Adipose tissue (tissue), 3 donors: ENCODE results near the gene SLC6A9. TPM values are rescaled to one million over a fixed set of nuclear protein-coding genes. Genes with fewer than 3 reads are reported as not detected.

Experiments used
- H3K27ac ChIP-seq: one replicate; pipeline ENCODE4 v1.5.1; 2013; ENCODE audit warnings: low read depth, low read length
- WGBS, 3 donors: extraction: QIAGEN DNeasy Blood & Tissue Kit; methylation state at CpG; one replicate each; pipeline ENCODE4 v1.1.7; 2013; 5-methylcytosine and 5-hydroxymethylcytosine counted together
- polyA plus RNA-seq, 3 donors: library from polyadenylated mRNA; stranded (reverse); fragments of 200-250 nt; gene quantifications; one replicate each; pipeline ENCODE4 v1.2.3, GENCODE V29; 2013
- donor health status: healthy with polysubstance abuse.
- donor health status: Bipolar disorder and iron deficiency.
- donor health status: healthy.

The SLC6A9 gene
- polyA plus RNA-seq, 3 donors: 1.6 to 2.2 (median 2.1) TPM

- WGBS, 3 donors: 3 to 4% (median 4%) methylated on average over 31 to 44 of the region's 45 CpGs
- H3K27ac ChIP-seq: no peak overlapping the region
These were observed 51.6 kb downstream of the SLC6A9 start for GRCh38 chr1:43979528-43980254.

DNA sequence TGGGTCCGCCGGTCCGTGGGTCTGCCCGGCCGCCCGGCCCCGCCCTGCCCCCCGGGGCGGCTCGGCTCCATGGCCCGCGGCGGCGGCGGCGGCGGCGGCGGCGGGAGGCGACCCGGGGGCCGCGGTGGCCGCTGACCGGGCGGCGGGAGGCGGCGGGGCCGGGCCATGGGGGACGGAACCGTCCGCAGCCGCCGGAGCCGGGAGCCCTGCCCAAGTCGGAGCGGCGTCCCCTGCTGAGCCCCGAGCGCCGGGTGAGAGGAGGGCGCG is 52.1 kb downstream of the SLC6A9 start:
- H3K27ac ChIP-seq: no peak overlapping the region
- WGBS, 3 donors: 0% methylated on average over 1 to 43 of the region's 45 CpGs

- WGBS, 3 donors: 6 to 8% (median 7%) methylated on average over 37 to 51 of the region's 54 CpGs
- no peak within 1 kb of the TSS for H3K27ac ChIP-seq
These were observed 52.6 kb downstream of the SLC6A9 start, which contains the start of gene B4GALT2 for GRCh38 chr1:43978551-43979260. Gene B4GALT2 (plus strand): TSS chr1:43979210. CDS start chr1:43981161, 1,951 bp downstream.

GRCh38 chr1:43978264-43978550 is 53.1 kb downstream of the SLC6A9 start:
- no peak overlapping the region for H3K27ac ChIP-seq
- 50 to 61% (median 55%) methylated on average over 5 of the region's 5 CpGs for WGBS, 3 donors

DNA sequence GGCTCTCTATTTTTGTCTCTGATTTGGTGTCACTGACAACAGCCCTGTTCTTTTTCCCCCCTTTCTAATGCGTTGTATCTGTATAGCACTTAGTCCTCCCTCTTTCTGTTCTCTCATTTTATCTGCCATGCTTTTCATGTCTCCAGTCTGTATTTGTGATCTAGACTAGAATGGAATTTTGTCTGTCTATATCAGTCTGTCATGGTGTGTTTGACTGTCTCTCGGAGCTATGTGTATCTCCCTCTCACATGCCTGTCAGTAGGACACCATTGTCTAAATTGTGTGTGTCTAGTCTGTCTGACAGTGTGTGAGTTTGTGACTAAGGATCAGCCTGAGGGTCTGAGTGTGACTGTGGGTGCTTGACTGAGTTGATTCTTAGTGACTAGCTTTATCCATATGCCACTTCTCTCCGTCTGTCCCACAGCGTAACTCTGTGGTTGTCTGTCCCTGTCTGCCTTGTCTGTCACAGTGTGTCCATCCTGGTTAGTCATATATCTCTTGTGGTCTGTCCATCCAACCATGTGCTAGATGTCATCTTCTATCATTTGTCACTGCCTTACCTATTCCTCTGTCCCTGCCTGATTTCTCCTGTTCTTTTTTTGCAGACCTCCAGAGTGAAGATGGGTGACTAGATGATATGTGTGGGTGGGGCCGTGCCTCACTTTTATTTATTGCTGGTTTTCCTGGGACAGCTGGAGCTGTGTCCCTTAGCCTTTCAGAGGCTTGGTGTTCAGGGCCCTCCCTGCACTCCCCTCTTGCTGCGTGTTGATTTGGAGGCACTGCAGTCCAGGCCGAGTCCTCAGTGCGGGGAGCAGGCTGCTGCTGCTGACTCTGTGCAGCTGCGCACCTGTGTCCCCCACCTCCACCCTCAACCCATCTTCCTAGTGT is 53.6 kb downstream of the SLC6A9 start:
- 79 to 91% (median 82%) methylated on average over 9 of the region's 9 CpGs for WGBS, 3 donors
- H3K27ac ChIP-seq: no peak overlapping the region

- no peak overlapping the region for H3K27ac ChIP-seq
- WGBS, 3 donors: 84 to 93% (median 91%) methylated on average over 8 of the region's 8 CpGs
These were observed 54.4 kb downstream of the SLC6A9 start for GRCh38 chr1:43976890-43977289.

DNA sequence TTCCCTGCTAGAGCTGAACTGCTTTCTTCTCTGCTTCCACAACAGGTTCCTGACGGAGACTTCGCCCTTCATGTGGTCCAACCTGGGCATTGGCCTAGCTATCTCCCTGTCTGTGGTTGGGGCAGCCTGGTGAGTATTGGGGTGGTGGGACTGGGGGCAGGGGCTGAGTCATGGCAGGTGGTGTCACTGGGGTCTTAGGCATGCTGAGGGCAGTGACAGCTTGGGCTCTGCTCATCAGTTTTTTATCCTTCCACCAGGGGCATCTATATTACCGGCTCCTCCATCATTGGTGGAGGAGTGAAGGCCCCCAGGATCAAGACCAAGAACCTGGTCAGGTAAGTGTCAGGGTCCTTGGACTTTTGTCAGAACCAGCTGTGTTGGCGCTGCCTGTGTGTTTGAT is 55.2 kb downstream of the SLC6A9 start:
- WGBS, 3 donors: 48 to 87% (median 83%) methylated on average over 4 of the region's 4 CpGs

GRCh38 chr1:43975249-43975961 is 55.9 kb downstream of the SLC6A9 start:
- peak overlapping the region; percentile 29 for H3K27ac ChIP-seq
- WGBS, 3 donors: 1% methylated on average over 34 of the region's 34 CpGs

More for the DNA sequence above, 55.2 kb downstream of the SLC6A9 start:
- H3K27ac ChIP-seq: no peak overlapping the region

GRCh38 chr1:43974443-43975248 is 56.6 kb downstream of the SLC6A9 start, which contains the start of gene ATP6V0B:
Gene ATP6V0B (plus strand): TSS chr1:43974960. CDS start chr1:43975041, 81 bp downstream.
- WGBS, 3 donors: 0% methylated on average over 78 to 93 of the region's 93 CpGs
- peak within 1 kb of the TSS; percentile 29 for H3K27ac ChIP-seq

GRCh38 chr1:43973981-43974442 is 57.2 kb downstream of the SLC6A9 start:
- 26 to 45% (median 37%) methylated on average over 9 of the region's 9 CpGs for WGBS, 3 donors
- no peak overlapping the region for H3K27ac ChIP-seq

DNA sequence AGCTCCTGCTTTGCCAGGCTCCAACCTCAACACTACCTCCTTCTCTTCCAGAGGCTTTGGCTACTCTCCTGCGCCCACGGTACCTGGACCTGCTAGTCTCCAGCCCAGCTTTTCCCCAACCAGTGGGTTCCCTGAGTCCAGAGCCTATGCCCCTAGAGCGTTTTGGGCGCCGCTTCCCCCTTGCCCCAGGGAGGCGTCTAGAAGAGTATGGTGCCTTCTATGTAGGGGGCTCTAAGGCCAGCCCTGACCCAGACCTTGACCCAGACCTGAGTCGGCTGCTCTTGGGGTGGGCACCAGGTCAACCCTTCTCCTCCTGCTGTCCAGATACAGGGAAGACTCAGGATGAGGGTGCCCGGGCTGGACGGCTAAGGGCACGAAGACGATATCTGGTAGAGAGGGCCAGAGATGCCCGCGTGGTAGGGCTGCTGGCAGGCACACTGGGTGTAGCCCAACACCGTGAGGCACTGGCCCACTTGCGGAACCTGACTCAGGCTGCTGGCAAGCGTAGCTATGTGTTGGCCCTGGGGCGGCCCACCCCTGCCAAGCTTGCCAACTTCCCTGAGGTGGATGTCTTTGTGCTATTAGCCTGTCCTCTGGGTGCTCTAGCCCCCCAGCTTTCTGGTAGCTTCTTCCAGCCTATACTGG is 59.8 kb downstream of the SLC6A9 start:
- 92 to 97% (median 96%) methylated on average over 17 of the region's 17 CpGs for WGBS, 3 donors

DNA sequence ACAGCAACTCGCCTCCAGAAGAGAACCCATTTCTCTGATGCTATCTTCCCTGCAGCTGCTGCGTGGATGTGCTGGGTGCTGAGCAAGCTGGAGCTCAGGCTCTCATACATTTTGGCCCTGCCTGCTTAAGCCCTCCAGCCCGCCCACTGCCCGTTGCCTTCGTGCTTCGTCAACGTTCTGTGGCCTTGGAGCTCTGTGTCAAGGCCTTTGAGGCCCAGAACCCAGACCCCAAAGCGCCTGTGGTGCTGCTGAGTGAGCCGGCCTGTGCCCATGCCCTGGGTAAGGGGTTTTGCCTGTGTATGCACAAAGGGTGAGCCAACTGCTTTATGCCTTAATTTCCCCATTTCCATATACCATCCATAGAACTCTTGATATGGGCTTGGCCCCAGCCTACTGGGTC is 60.4 kb downstream of the SLC6A9 start:
- 68 to 92% (median 91%) methylated on average over 9 of the region's 9 CpGs for WGBS, 3 donors
- no peak overlapping the region for H3K27ac ChIP-seq

More for the DNA sequence above, 59.8 kb downstream of the SLC6A9 start:
- no peak overlapping the region for H3K27ac ChIP-seq

- H3K27ac ChIP-seq: no peak overlapping the region
- WGBS, 3 donors: 50 to 62% (median 52%) methylated on average over 5 of the region's 5 CpGs
These were observed 60.8 kb downstream of the SLC6A9 start for GRCh38 chr1:43970502-43970901.

DNA sequence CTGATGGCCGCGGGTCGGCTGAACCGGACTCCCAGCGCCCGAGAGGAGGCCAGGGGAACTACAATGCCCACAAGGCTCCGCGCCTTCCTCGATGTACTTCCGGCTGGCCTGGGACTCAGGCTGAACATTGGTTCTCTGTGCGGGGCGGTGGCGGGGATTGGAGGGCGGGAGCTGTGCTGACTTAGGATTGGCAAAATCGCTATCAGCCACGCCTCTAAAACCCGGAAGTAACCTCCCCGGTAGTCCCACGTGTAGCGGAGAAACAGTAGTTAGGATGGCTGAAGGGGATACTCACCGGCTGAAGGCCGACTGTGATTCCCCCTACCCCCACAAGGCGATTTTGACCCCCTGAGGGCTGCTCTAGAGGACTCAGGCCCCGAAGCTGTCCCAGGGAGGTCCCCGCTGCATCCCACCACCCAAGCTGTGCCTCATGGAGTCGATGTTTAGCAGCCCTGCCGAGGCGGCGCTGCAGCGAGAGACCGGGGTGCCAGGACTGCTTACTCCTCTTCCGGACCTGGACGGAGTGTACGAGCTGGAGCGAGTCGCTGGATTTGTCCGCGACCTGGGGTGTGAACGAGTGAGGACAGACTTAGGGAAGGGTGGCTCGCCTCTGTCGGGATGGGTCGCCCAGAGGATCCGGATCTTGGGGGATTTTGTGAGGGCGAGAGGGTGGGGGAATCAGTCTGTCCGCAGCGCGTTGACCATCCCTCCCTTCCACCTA is 61.4 kb downstream of the SLC6A9 start, which contains the start of gene DPH2:
Gene DPH2 (plus strand): TSS at position 265 of the 721 bp plus-strand sequence. CDS start 166 bp downstream, at position 431.
- WGBS, 3 donors: 0 to 1% (median 0%) methylated on average over 47 of the region's 47 CpGs
- H3K27ac ChIP-seq: no peak within 1 kb of the TSS

DNA sequence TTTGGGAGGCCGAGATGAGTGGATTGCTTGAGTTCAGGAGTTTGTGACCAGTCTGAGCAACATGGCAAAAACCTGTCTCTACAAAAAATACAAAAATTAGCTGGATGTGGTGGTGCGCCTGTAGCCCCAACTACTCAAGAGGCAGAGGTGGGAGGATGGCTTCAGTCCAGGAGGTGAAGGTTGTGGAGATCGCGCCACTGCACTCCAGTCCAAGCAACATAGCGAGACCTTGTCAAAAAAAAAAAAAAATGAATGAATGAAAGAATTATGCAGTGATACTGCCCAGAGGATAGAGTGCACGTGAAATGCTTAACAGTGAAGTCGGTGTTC is 61.9 kb downstream of the SLC6A9 start:
- 47 to 60% (median 58%) methylated on average over 7 of the region's 7 CpGs for WGBS, 3 donors
- H3K27ac ChIP-seq: no peak overlapping the region

GRCh38 chr1:43968348-43968948 is 62.8 kb downstream of the SLC6A9 start:
- H3K27ac ChIP-seq: no peak overlapping the region
- WGBS, 3 donors: 81 to 95% (median 89%) methylated on average over 6 of the region's 6 CpGs
